Neural progenitor cell (in vitro differentiated cells): ENCODE measurements around the gene NAA20. TPM values are rescaled to one million over a fixed set of nuclear protein-coding genes. Genes with fewer than 3 reads are reported as not detected.

Source experiments
- DNase-seq: peaks from one replicate; pipeline ENCODE4 v3.0.0-alpha.2; 2016; ENCODE audit warnings: low spot score
- H2AFZ ChIP-seq: fragments of 200-600 bp; sonication (generic); replicated peaks from 2 replicates; pipeline ENCODE4 v1.6.1; 2016; ENCODE audit warnings: antibody characterized with exemption
- H3F3A ChIP-seq: fragments of 200-600 bp; sonication (generic); 2 replicates; pipeline ENCODE4 v1.6.1; 2016; ENCODE audit warnings: antibody characterized with exemption, low read depth
- H3K27ac ChIP-seq: fragments of 200-600 bp; sonication (generic); 2 replicates; pipeline ENCODE4 v1.5.1; 2016; ENCODE audit warnings: mild to moderate bottlenecking
- H3K27me3 ChIP-seq: fragments of 200-600 bp; sonication (generic); 2 replicates; pipeline ENCODE4 v1.6.1; 2016; ENCODE audit warnings: mild to moderate bottlenecking, moderate library complexity
- H3K36me3 ChIP-seq: fragments of 200-600 bp; sonication (generic); 2 replicates; pipeline ENCODE4 v1.5.1; 2016
- H3K4me1 ChIP-seq: fragments of 200-600 bp; sonication (generic); 2 replicates; pipeline ENCODE4 v1.6.1; 2016; ENCODE audit warnings: mixed run types
- H3K4me2 ChIP-seq: fragments of 200-600 bp; sonication (generic); 2 replicates; pipeline ENCODE4 v1.6.1; 2016
- H3K4me3 ChIP-seq: fragments of 200-600 bp; sonication (generic); 2 replicates; pipeline ENCODE4 v1.5.1; 2016
- H3K79me2 ChIP-seq: fragments of 200-600 bp; sonication (generic); 2 replicates; pipeline ENCODE4 v1.6.1; 2016; ENCODE audit warnings: low read depth
- H3K9ac ChIP-seq: fragments of 200-600 bp; sonication (generic); 2 replicates; pipeline ENCODE4 v1.6.1; 2016
- H3K9me3 ChIP-seq: fragments of 200-600 bp; sonication (generic); 2 replicates; pipeline ENCODE4 v1.5.1; 2016; ENCODE audit warnings: low read depth
- H4K20me1 ChIP-seq: fragments of 200-600 bp; sonication (generic); 2 replicates; pipeline ENCODE4 v1.6.1; 2016; ENCODE audit warnings: low read depth
- H3K27ac Mint-ChIP-seq: 3 replicates; pipeline ENCODE4 v1.8.0; 2021; ENCODE audit warnings: mixed read lengths
- H3K27me3 Mint-ChIP-seq: 2 replicates; pipeline ENCODE4 v1.8.0; 2022; ENCODE audit warnings: low read depth, mild to moderate bottlenecking, inconsistent platforms, moderate library complexity, mixed read lengths; ENCODE audit not compliant: insufficient read depth
- H3K36me3 Mint-ChIP-seq: 3 replicates; pipeline ENCODE4 v1.8.0; 2021; ENCODE audit warnings: mixed read lengths
- H3K4me1 Mint-ChIP-seq: 3 replicates; pipeline ENCODE4 v1.8.0; 2021; ENCODE audit warnings: mixed read lengths
- H3K4me3 Mint-ChIP-seq: 3 replicates; pipeline ENCODE4 v1.8.0; 2021; ENCODE audit warnings: mild to moderate bottlenecking, moderate library complexity, mixed read lengths
- H3K9me3 Mint-ChIP-seq: 3 replicates; pipeline ENCODE4 v1.8.0; 2020; ENCODE audit warnings: mixed read lengths
- EZH2 ChIP-seq: fragments of 200-600 bp; sonication (generic); IDR thresholded peaks from 2 replicates; pipeline ENCODE4 v1.6.1; 2017; ENCODE audit warnings: antibody characterized with exemption, mild to moderate bottlenecking, moderate library complexity
- EZH2phosphoT487 ChIP-seq: fragments of 200-600 bp; sonication (generic); IDR thresholded peaks from 2 replicates; pipeline ENCODE4 v1.6.1; 2017; ENCODE audit warnings: antibody characterized with exemption
- total RNA-seq: library from RNA; depleted of rRNA; stranded (reverse); fragments of >200 nt; gene quantifications from 2 replicates; pipeline ENCODE4 v1.2.3, GENCODE V29; 2015; ENCODE audit warnings: low replicate concordance
- TF ChIP-seq, protein P1 (sequence below): fragments of 200-600 bp; sonication (generic); IDR thresholded peaks from 2 replicates; pipeline ENCODE4 v1.5.1; 2017; ENCODE audit warnings: antibody characterized with exemption, mild to moderate bottlenecking

The NAA20 gene
- total RNA-seq, 1 donor from 2014 or later, result 39.9 TPM

DNA sequence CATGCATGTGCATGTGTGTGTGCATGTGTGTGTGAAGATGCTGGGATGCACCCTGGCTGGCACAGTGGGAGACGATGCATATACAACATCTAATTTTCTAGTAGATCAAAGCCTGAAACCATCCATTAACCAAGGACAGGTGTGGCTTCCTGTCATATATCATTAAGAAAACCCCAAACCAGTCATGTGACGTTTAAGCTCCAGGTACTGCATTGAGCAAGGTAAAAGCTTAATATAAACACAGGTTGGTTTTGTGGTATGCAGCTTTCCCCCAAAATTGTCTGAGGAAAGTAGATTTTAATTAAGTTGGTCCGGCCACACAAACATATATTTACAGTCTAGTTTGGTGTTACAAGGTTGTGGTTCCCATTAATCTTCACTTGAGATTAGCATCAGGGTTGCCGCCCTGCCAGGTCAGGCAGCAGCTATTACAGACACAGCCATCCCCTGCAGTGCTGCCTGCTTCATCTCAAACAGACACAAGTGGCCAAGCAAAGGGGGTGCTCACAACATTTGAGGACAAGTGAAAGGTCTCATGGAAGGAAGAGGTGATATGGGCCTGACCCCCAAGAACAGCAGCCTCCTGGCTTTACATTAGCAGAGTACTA is 48.6 kb upstream of the NAA20 start:
- peaks cover 2% of the 10 kb centered on the region for H3K27me3 Mint-ChIP-seq
- DNase-seq, result no peak
- TF ChIP-seq, protein P1, sequence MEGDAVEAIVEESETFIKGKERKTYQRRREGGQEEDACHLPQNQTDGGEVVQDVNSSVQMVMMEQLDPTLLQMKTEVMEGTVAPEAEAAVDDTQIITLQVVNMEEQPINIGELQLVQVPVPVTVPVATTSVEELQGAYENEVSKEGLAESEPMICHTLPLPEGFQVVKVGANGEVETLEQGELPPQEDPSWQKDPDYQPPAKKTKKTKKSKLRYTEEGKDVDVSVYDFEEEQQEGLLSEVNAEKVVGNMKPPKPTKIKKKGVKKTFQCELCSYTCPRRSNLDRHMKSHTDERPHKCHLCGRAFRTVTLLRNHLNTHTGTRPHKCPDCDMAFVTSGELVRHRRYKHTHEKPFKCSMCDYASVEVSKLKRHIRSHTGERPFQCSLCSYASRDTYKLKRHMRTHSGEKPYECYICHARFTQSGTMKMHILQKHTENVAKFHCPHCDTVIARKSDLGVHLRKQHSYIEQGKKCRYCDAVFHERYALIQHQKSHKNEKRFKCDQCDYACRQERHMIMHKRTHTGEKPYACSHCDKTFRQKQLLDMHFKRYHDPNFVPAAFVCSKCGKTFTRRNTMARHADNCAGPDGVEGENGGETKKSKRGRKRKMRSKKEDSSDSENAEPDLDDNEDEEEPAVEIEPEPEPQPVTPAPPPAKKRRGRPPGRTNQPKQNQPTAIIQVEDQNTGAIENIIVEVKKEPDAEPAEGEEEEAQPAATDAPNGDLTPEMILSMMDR, result no peak
- TF ChIP-seq EZH2 (no peak), EZH2phosphoT487 (no peak)
- Histone ChIP-seq H4K20me1 (no peaks in the 10 kb centered on the region), H3K9me3 (no peaks in the 10 kb centered on the region), H3K4me1 (no peaks in the 10 kb centered on the region), H3K9ac (no peak overlapping the region), H2AFZ (no peak overlapping the region), H3K4me3 (no peak overlapping the region), H3K4me2 (no peak overlapping the region), H3F3A (no peaks in the 10 kb centered on the region), H3K27me3 (no peaks in the 10 kb centered on the region), H3K27ac (no peak overlapping the region), H3K79me2 (no peaks in the 10 kb centered on the region), H3K36me3 (no peaks in the 10 kb centered on the region)
- H3K4me3 Mint-ChIP-seq, result no peak overlapping the region
- no peaks in the 10 kb centered on the region for H3K9me3 Mint-ChIP-seq
- H3K4me1 Mint-ChIP-seq, result peaks cover 4% of the 10 kb centered on the region
- H3K36me3 Mint-ChIP-seq, result peaks cover 6% of the 10 kb centered on the region
- H3K27ac Mint-ChIP-seq, result no peak overlapping the region

DNA sequence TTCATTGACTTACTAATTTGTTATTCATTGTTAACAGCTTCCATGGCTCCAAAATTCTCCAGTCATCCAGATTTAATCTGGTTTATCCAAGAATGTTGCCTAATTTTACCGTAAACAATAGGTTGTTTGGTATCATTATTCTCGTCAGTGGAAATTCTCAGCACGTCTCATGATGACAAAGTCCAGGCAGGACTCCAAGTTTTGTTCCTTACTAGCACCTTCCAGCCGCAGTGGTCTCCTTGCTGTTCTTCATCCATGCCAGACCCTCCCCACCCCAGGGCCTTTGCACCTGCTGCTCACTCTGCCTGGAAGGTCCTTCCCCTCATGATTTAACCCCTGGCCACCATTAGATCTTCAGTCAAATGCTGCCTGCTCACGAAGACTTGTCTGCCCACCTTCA is 48.1 kb upstream of the NAA20 start:
- Mint-ChIP-seq H3K9me3 (no peaks in the 10 kb centered on the region), H3K4me1 (peaks cover 7% of the 10 kb centered on the region), H3K36me3 (peaks cover 6% of the 10 kb centered on the region), H3K27ac (no peak overlapping the region), H3K27me3 (peaks cover 2% of the 10 kb centered on the region), H3K4me3 (no peak overlapping the region)
- Histone ChIP-seq H3K4me3 (no peak overlapping the region), H3K27me3 (no peaks in the 10 kb centered on the region), H4K20me1 (no peaks in the 10 kb centered on the region), H3K9me3 (no peaks in the 10 kb centered on the region), H3K4me2 (no peak overlapping the region), H3K36me3 (no peaks in the 10 kb centered on the region), H3K79me2 (no peaks in the 10 kb centered on the region), H3K4me1 (no peaks in the 10 kb centered on the region), H3F3A (no peaks in the 10 kb centered on the region), H3K9ac (no peak overlapping the region), H3K27ac (no peak overlapping the region), H2AFZ (no peak overlapping the region)
- TF ChIP-seq, protein P1, result no peak
- no peak for TF ChIP-seq EZH2phosphoT487
- no peak for DNase-seq

DNA sequence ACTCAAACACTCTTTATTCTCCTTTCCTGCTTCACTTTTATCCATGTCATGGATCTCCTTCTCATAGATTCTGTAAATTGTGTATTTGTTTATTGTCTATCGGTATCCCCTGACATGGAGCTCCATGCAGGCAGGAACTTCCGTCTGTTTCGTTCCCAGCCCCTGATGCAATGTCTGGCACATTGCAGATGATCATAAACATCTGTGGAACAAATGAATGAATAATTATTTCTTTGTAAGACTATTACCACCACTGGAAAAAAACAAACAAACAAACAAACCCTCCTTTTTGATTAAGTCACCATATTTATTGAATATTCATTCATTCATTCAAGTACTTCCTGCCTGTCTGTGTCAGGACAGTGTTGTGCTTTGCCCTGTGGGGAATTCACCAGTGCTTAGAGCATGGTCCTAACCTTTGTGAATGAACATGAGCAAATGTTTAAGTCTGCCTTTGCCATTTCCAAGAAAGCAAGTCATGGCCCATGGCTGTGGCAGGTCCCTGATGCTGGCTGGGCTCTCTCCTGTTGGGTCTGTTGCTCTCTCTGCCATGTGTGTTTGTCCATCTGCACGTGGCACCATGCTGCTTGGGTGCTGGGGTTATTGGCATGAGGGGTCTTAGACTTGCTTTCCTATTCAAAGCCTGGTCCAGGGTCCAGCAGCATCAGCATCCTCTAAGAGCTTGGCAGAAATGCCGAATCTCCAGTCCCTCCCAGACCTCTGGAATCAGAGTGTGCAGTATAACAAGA is 47.5 kb upstream of the NAA20 start:
- Histone ChIP-seq H3K27me3 (no peaks in the 10 kb centered on the region), H3K27ac (no peak overlapping the region), H4K20me1 (no peaks in the 10 kb centered on the region), H3K9ac (no peak overlapping the region), H3K4me3 (no peak overlapping the region), H3K36me3 (no peaks in the 10 kb centered on the region), H3K79me2 (no peaks in the 10 kb centered on the region), H2AFZ (no peak overlapping the region), H3K9me3 (no peaks in the 10 kb centered on the region), H3F3A (no peaks in the 10 kb centered on the region), H3K4me1 (no peaks in the 10 kb centered on the region), H3K4me2 (no peak overlapping the region)
- no peak for DNase-seq
- no peaks in the 10 kb centered on the region for H3K9me3 Mint-ChIP-seq
- H3K4me3 Mint-ChIP-seq, result no peak overlapping the region
- peaks cover 2% of the 10 kb centered on the region for H3K27me3 Mint-ChIP-seq
- TF ChIP-seq EZH2phosphoT487, result no peak
- no peak for TF ChIP-seq EZH2
- TF ChIP-seq, protein P1, result no peak
- peaks cover 10% of the 10 kb centered on the region for H3K4me1 Mint-ChIP-seq
- H3K27ac Mint-ChIP-seq, result no peak overlapping the region
- peaks cover 6% of the 10 kb centered on the region for H3K36me3 Mint-ChIP-seq
